NCI-H2227 (cell line): ENCODE measurements around the gene TMEM217.
"Not testable (repeated sequence)": the region's sequence is repeated elsewhere in the genome, so short reads cannot be mapped to it uniquely, and the experiment has no call there.

Experiments
- DNase-seq: peaks from one replicate; lab custom pipeline; 2025; ENCODE audit not compliant: unreplicated experiment; lab: John Stamatoyannopoulos, UW

The TMEM217 gene

DNA sequence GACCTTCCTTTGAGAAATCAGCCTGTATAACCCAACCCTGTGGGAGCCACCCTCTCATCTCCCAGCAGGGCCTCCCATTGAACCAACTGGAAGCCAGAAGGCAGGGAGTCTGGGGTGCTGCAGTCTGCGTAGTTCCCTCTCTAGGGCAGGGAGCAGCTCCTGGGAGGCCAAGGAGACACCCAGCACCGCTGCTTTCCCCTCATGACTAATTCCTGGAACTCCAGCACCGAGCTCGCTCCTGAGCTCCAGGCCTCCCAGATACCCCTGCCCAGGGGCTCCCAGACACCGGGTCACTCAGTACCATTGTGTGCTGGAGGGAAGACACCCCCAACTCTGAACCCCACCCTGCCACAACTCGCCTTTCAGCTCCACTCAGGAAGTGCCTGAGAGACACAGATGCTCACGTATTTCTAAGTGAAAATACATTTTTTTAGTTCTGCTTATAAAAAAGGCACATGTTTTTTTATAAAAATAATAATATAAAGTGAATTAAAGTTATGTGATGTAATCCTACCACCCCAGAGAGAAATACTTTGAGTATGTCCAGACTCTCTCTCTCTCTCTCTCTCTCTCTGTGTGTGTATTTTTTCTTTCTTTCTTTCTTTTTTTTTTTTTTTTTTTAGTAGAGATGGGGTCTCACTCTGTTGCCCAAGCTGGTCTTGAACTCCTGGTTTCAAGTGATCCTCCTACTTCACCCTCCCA is 70.5 kb downstream of the TMEM217 start:
- no peak for DNase-seq

DNA sequence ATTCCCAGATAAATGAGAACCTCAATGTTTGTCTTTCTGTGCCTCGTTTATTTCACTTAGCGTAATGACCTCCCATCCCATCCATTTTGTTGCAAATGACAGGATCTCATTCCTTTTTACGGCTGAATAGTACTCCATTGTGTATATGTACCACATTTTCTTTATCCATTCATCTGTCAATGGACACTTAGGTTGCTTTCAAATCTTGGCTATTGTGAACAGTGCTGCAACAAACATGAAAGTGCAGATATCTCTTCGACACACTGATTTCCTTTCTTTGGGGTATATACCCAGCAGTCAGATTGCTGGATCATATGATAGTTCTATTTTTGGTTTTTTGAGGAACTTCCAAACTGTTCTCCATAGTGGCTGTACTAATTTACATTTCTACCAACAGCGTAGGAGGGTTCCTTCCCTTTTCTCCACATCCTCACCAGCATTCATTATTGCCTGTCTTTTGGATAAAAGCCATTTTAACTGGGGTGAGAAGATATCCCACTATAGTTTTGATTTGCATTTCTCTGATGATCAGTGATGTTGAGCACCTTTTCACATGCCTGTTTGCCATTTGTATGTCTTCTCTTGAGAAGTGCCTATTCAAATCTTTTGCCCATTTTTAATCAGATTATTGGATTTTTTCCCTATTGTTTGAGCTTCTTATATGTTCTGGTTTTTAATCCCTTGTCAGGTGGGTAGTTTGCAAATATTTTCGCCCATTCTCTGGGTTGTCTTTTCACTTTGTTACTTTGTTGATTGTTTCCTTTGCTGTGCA is 71.8 kb downstream of the TMEM217 start:
- DNase-seq = not testable (repeated sequence)

DNA sequence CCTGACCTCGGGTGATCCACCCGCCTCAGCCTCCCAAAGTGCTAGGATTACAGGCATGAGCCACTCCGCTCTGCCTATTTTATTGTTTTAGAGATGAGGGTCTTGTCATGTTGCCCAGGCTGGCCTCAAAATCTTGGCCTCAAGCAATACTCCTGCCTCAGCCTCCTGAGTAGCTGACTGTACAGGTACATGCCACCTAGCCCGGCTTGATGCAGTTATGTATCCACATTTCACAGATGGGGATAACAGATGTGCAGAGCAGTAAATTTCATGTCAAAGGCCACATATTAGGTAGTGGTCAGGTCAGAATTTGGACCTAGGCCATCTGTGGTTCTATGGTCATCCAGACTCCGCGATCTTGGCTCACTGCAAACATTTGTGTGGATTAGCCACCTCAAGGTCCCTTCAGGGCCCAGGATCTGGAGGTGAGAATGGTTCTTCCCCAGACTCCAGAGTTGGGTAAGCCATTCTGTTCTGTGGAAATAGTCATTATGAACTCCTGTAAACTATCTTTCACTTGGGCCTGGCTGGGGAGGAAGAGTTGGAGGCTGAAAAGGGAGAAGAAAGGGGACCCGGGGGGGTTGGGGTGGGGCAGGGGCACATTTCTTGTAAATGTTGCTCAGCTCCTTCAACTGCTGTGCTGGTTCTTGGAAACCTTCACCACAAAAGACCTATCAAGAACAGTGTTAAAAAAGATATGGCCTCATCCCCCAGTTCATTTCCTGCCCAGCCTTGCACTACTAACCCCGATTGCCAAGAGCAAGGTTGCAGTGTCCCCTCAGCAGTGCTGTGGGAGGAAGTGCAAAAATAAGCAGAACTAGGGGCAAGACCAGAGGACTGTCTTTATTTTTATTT is 75.0 kb downstream of the TMEM217 start:
- DNase-seq = no peak

DNA sequence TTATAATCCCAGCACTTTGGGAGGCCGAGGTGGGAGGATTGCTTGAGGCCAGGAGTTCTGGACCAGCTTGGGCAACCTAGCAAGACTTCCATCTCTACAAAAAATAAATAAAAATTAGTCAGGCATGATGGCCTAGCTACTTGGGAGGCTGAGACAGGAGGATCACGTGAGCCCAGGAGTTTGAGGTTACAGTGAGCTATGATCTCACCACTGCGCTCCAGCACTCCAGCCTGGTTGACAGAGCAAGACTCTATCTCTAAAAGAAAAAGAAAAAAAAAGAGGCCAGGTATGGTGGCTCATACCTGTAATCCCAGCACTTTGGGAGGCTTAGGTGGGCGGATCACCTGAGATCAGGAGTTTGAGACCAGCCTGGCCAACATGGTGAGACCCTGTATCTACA is 77.3 kb downstream of the TMEM217 start:
- DNase-seq = not testable (repeated sequence)

DNA sequence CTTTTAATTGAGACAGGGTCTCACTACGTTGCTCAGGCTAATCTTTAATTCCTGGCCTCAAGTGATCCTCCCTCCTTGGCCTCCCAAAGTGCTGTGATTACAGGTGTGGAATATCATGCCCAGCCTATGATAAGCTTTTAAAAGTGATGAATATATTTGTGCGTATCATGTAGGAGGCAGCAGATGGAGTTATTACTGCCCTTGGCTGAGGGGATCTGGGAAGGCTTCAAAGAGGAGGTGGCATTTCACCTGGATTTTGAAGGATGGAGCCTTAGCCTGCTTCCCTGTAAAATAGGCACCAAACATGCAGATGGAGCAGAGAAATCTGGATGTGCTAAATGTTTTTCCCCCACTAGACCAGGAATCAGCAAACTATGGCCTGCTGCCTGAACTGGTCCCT is 77.9 kb downstream of the TMEM217 start:
- no peak for DNase-seq

DNA sequence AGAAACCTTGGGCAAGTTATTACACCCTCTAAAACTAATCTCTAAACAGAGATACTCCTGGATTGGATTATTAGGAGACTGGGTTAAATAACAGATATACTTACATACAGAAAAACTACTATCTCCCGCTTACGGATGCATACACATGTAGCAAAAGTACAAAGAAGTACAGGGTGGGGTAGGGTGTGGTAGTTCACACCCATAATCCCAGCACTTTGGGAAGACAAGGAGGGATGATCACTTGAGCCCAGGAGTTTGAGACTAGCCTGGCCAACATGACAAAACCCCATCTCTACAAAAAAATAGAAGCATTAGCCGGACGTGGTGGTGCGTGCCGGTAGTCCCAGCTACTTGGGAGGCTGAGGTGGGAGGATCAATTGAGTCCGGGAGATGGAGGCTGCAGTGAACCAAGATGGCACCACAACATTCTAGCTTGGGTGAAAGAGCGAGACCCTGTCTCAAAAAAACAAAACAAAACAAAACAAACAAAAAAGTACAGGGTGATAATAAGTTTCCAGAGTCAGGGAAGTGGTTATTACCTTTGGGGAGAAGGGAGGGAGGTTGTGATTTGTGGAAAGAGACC is 79.9 kb downstream of the TMEM217 start:
- DNase-seq = no peak

DNA sequence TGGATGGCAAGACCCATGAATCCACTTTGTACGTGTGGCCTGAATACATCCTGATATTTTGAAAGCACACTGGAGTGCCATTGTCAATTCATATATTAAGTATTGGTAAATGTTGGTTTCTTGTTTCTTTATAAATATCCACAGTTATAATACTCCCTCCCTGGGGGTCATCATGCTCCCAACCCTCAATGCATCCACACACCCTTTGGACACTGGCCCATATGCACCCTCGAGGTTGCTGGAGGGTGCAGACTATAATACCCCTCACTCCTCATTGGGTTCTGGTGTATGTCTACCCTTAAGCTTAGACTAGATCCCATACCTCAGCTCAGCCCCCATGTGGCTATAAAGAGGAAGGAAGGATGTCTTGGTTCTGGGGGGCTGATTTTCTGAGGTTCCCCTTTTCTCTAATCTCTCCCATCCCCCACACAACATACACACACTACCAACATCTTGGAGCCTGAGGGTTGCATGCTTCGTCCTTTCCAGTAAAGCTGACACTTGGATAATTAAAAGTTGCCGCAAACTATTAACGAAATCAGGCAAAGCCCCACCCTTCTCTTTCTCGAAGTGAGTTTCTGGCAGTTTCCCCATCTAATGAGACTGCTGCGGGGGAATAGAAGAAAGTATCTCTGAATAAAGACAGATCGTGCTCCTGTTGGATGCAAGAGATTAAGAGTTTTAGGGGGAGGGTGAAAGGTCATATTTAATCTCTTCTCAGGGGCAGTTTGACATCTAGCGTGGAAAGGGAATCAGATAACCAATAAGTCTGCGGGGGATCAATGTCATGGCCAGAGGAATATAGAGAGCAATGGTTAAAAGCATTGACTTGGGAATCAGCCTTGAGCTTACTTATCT is 80.6 kb downstream of the TMEM217 start:
- DNase-seq = no peak

DNA sequence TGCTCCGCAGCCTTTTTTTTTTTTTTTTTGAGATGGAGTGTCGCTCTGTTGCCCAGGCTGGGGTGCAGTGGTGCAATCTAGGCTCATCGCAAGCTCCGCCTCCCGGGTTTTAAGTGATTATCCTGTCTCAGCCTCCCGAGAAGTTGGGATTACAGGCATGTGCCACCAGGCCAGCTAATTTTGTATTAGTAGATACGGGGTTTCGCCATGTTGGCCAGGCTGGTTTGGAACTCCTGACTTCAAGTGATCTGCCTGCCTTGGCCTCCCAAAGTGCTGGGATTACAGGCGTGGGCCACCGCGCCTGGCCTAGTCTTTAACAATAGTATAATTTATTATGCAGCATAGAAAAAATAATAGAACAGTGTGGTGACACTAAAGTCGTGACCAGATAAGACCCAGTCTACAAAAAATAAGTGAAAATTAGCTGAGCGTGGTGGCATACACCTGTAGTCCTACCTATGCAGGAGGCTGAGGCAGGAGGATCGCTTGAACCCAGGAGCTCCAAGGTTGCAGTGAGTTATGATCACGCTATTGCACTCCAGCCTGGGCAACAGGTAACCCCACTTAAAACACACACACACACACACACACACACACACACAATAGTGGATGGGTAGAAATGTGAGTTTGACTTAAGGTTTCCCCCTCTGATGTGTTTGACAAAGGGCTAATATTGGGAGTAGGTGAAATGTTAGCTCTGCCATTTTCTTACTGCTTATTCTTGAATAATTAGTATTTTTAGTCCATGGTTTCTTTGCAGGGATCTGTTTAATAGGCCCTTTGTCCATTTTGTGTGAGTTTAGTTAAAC is 81.5 kb downstream of the TMEM217 start:
- DNase-seq = no peak

DNA sequence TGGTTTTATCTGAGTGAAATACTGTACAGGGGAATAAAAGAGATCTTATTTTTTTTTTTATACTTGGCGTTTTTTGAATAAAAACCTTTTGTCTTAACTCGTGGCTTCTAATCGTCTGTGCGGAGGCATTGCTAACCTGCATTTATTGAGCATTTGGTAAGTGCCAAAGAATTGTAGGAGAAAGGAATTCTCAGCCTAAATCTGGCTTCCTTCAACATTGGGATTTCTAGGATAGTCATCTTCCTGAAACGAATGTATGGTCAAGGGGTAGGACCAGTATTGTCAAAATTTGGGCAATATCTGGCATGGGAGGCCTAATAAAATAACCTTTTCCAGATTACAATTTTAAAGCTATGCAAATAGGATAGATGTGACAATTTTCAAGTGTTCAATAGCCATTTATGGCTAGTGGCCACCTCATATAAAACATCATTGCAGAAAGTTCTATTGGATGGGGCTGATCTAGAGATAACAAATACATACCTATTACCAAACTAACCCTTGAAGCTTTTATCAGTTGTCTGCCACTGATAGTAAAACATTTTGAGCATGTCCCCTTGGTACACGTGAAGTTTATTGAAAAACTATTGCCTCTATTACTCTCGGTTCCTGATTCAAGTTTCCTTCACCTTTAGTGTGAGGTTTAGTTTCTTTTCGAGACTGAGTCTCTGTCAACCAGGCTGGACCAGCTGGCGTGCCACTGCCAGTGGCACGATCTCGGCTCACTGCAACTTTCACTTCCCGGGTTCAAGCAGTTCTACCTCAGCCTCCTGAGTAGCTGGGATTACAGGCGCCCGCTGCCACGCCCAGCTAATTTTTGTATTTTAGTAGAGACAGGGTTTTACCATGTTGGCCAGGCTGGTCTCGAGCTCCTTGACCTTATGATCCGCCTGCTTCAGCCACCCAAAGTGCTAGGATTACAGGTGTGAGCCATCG is 82.3 kb downstream of the TMEM217 start:
- DNase-seq = no peak

DNA sequence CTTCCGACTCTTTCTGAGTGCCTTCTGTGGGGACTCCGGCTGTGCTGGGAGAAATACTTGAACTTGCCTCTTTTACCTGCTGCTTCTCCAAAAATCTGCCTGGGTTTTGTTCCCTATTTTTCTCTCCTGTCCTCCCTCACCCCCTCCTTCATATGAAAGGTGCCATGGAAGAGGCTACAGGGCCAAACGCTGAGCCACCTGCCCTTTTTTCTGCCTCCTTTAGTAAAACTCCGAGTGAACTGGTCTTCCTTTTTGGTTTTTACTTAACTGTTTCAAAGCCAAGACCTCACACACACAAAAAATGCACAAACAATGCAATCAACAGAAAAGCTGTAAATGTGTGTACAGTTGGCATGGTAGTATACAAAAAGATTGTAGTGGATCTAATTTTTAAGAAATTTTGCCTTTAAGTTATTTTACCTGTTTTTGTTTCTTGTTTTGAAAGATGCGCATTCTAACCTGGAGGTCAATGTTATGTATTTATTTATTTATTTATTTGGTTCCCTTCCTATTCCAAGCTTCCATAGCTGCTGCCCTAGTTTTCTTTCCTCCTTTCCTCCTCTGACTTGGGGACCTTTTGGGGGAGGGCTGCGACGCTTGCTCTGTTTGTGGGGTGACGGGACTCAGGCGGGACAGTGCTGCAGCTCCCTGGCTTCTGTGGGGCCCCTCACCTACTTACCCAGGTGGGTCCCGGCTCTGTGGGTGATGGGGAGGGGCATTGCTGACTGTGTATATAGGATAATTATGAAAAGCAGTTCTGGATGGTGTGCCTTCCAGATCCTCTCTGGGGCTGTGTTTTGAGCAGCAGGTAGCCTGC is 83.2 kb downstream of the TMEM217 start:
- DNase-seq = no peak

DNA sequence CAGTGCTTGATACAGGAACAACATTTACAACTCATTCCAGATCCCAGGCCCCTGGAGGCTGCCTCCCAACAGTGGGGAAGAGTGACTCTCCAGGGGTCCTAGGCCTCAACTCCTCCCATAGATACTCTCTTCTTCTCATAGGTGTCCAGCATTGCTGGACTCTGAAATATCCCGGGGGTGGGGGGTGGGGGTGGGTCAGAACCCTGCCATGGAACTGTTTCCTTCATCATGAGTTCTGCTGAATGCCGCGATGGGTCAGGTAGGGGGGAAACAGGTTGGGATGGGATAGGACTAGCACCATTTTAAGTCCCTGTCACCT is 83.8 kb downstream of the TMEM217 start:
- no peak for DNase-seq

DNA sequence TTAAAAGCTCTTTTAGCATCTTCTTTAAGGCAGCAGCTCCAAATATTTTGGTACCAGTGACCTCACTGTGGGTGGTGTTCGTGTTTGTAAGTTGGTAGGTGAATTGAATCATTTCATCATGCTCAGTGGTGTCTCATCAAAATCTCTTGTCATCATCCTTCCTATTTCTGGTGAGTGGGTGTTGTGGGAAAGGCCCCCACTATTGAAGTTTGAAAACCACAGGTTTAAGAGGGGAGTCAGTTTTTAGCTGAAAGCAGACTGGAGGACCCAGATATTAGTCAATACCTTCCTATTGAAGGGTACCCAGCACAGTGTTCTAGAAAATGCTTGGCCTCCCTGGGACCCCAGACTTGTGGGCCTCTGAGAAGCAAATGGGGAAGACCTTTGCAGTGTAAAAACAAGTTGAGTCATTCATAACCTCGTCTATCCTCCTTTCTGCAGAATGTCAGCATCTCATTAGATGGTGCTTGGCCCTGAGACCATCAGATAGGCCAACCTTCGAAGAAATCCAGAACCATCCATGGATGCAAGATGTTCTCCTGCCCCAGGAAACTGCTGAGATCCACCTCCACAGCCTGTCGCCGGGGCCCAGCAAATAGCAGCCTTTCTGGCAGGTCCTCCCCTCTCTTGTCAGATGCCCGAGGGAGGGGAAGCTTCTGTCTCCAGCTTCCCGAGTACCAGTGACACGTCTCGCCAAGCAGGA is 84.3 kb downstream of the TMEM217 start:
- no peak for DNase-seq

DNA sequence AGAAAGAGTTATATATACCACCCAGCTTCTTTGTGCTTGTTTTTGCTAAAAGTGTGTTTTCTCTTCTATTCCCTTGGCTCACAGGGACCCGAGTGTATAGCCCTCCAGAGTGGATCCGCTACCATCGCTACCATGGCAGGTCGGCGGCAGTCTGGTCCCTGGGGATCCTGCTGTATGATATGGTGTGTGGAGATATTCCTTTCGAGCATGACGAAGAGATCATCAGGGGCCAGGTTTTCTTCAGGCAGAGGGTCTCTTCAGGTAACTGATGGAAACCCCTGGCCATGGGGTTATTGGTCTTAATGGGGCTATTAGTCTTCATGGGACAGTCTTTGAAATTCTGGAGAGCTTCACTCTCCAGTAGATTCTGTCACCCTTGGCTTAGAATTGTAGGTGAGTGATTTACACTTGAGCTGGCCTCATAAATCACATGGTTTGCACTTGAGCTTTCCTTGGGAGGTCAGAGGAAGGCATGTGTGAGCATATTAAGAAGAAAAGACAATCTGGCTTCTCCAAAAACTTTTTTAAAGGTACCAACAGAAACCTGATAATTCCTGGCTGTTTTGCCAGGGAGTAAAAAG is 84.9 kb downstream of the TMEM217 start:
- DNase-seq = no peak

DNA sequence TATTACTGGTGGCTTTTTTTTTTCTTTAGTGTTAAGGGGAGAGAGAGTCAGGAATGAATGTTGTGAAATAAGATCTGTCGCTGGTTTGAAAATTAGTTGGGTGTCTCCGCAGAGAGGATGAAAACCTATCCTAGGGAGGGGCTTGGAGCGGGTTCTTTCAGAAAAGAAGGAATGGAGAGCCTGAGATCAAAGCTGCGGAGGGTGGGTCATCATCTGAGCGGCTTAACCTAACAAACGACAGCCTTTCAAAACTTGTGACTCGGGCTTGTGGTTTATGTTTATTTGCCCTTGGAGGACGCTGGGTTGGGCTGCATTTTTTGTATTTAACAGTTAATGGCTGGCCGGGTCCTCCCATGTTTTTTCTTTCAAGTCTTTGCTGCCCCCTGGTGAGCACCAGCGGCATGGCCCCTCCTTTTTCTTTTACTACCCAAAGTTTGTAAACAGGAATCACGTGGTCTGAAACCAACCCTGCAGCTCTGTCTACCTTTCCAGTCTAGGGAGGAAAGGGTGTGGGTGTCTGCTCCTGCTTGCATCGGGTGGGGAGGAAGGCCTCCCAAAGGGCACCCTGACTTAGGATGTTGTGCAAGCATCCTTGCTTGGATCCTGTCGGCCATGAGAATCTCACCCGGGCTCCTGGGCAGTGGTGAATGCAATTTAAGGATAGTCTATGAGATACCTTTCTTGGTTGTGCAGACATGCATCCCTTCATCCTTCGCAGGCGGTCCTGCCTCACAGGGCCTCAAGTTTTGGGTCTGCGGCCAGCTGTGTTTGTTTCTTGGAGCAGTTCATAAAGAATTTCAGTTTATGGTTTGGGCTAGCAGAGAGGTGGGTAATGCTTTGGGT is 85.8 kb downstream of the TMEM217 start:
- peak; percentile 87 for DNase-seq

DNA sequence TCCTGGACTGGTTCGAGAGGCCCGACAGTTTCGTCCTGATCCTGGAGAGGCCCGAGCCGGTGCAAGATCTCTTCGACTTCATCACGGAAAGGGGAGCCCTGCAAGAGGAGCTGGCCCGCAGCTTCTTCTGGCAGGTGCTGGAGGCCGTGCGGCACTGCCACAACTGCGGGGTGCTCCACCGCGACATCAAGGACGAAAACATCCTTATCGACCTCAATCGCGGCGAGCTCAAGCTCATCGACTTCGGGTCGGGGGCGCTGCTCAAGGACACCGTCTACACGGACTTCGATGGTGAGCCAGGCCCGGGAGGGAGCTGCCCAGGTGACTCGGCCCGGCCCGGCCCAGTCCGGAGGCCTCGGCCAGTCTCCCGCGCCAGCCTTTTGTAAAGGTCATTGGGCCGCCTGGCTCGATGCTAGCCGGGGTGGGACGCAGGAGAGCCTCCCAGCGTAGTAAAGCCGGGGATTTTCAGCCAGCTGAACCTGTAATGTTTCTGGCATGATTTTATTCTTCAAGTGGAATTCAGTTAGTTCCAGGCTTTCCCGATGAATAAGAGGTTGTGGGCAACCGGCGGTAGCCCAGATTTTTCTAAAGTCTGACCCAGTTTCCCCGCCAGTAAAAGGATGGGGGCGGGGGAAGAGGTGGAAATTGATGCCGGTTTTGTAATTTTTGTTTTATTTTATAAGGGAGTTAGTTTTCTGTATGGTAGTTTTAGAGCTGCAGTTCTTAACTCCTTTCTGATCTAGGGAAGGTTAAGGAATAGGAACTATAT is 86.6 kb downstream of the TMEM217 start:
- peak; percentile 37 for DNase-seq
